HG03103 (cell line): ENCODE results near the gene TMEM108.

Experiments
- ATAC-seq: cut with Tn5 transposase; IDR thresholded peaks from one replicate; pipeline ENCODE4 v1.9.1; 2021; ENCODE audit warnings: low read depth; ENCODE audit not compliant: unreplicated experiment

Gene TMEM108

DNA sequence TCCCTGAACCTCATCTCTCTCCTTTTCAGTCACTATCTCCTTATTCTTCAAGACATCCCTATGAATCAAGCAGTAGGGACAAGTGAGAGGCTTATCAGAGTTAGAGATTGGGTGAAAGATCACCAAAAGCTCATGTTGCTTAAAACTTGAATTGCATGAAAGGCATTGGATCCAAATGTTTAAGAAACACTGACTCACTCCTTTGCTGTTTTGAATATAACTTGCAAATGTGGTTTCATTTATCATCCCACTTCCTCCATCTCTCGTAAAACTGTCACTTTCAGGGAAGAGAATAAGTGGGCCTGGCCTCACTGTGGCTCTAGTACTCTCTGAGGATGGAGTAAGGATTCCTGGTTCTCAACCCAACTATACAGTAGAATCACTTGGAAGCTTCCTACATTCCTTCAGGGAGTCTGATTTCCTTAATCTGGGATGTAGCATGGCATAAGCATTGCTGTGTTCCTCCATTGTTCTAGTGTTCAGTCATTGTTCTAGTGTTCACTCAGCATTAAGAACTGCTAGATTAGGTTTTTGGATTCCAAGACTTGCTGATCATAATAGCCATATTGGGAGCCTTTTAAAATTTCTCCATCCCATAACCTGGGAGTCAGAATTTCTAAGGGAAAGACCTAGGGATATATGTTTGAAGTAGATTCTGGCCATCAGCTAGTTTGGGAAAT lies 171.8 kb downstream of the TMEM108 start:
- ATAC-seq, result no peak

DNA sequence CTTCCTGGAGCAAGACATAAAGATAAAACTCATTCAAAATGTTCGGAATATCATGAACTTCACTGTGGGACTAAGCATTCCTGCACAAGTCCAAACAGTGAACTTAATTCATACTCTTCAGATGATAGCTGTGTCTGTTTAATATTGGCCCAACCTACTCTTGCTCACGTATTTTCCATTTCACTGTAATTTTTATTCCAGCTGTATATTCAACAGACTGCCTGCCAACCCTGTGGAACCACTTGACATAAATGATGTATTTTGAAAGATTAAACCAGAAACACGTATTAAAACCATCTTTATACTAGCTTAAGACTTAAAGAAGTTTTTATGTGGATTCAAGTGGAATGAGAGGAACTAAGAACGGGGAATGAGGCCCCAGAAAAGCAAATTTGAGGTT lies 172.5 kb downstream of the TMEM108 start:
- ATAC-seq, result no peak

DNA sequence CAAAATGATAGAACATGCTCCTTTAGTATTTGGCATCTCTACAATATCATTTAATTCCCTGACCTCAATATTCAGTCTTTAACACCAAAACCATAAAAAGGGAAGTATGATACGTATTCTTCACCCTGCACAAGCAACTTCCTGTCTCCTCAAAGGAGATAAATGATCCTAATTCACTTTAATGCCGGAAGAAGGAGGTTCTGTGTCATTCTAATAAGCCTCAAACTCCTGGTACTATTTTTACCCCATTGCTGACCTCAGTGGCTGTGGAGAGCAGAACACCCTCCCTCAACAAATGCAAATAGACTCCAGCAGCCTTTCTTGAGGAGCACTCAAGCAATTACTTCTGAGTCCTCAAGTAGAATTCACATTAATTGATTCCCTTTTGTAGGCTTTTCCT lies 173.3 kb downstream of the TMEM108 start:
- peak; percentile 96 for ATAC-seq

DNA sequence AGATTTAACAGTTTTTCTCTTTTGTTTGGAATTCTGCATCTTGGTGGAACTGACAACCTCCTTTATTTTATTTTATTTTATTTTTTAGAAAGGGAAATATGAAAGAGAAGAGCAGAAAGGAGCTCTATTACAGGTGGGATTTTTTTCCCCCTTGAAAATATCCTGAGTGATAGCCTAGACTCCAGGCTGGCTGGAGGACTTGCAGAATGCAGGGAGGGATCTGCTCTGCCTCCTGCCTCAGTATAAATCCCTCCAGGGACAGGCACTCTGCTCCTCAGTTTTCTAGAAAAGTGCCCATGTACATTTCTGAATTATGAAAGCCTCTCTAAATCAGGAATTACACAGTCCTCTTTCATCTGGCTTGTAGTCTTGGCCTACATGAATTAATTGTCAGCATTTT lies 173.7 kb downstream of the TMEM108 start:
- ATAC-seq, result no peak

DNA sequence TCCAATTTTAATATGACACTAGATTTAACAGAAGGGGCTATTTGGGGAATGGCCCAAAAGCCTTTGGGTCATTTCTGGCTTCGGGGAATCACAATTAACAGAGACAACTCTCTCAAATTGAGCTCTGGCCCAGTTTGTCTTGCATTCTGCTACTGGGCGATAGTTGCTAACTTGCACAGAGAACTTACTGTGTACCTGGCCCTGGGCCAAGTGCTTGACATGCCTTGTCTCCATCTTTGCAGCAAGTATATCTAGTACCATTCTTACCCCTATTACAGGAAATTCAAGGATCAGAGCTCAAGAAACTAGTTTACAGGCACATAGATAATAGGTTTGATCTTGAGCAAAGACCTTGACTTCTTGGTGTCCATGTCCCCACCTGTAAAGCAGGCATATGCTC lies 175.7 kb downstream of the TMEM108 start:
- no peak for ATAC-seq

DNA sequence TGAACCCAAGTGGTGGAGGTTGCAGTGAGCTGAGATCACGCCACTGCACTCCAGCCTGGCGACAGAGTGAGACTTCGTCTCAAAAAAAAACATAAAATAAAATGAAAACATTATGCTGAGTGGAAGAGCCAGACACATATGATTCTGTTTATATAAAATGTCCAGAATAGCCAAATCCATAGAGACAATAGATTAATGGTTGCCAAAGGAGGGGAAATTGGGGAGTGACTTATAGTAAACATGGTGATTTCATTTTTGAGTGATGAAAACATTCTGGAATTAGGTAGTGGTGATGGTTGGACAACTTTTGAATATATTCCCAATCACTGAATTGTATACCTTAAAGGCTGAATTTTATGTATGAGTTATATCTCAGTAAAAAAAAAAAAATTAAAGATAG lies 189.6 kb downstream of the TMEM108 start:
- ATAC-seq, result no peak

DNA sequence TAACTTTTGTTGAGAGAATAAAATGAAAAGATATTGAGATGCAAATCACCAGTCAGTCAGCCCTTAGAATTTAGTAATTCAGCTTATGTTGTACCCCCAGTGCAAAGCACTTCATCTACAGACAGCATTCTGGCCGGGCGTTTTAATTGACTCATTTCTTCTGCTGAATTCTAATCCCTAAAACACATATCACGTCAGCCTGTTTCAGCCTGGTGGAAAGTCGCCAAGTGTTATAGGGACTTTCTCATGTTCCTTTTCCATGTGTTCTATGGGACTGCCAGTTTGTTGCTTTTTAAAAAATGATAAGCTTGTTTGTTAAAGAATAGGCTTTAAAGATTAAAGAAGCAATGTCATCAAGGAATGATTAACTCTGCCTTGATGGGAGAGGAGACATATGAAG lies 192.0 kb downstream of the TMEM108 start:
- no peak for ATAC-seq

DNA sequence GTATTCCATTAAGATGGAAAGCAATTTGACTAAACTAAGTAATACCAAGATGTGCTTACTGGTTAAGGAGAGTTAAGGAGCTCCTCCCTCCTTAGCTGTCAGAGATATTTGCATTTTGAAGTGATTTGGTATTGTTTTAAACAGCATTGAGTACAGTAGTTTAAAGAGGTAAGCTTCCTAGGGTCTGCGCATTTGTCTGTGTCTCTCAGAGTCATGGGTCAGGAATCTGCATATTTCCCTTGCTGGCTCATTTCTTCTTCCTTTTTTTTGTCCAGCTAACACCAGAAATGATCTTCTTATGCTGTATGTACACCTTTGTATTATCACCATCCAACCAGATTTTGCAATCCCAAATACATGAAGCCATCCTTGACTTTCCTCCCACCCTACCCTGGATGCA lies 198.7 kb downstream of the TMEM108 start:
- no peak for ATAC-seq

DNA sequence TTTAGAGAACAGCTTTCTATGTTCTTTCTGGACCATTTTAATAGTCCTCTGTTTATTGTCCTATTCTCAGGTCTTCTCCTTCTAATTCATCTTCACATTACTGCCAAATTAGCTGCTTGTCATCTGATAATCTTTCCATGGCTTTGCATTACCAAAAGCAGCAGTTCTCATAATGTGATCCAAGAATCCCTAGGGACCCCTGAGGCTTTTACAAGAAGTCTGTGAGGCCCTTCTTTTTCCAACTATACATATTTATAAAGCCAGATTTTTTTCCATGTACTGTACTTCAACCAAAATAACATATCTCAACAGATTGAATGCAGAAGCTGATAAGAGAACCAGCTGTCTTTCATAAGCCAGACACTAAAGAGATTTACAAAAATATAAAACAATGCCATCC lies 199.2 kb downstream of the TMEM108 start:
- ATAC-seq, result no peak

DNA sequence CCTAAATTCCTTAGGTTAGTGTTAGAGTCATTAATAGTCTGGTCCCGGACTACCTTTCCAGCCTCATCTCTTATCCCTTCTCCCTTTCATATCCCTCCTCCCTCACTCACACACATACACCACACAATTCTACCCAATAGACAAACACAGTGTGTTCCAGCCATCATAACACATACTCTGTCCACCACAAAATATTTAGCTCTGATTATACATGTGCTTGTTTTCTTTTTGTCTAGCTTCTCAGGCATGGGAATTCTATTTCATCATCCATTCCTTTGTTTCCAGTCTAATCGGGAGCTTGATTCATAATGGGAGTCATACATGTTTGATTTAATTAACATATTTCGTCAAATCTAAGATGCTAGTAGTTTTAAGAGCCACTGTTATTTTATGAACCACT lies 199.8 kb downstream of the TMEM108 start:
- no peak for ATAC-seq

DNA sequence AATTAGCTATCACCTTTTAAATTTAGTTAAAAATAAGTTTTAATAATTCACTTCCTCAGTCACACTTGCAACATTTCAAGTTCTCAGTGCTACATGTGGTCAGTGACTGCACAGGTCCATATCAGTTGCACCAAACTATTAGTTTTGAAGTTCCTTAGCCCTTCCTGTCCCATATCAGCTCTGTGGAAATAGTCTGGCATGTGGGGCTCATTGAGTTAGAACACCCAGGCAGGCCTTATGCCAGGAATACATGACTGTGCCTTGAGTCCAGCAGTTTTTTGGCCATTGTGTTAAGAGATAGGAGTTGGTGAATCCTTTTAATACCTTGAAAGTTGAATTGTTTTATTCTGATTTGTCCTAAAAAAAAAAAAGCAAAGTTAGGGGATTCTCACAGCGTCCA lies 207.9 kb downstream of the TMEM108 start:
- ATAC-seq, result no peak

DNA sequence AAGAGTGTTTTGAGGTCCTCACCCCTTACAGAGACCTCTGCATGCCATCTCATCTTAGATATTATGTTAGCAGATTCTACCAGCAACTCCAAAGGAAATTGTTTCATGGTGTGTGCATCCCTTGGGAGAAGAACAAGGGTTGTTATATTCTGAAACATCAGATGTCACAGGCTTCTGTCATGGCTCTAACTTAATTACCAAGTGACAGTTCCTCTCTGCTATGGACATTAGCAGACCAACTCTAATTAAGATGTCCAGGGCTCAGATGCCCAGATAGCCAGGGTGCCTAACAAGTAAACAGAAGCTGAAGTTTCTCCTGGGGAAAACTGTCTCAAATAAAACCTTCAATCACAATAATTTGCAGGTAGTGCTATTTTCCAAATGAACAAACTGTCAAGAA lies 208.6 kb downstream of the TMEM108 start:
- ATAC-seq, result no peak

DNA sequence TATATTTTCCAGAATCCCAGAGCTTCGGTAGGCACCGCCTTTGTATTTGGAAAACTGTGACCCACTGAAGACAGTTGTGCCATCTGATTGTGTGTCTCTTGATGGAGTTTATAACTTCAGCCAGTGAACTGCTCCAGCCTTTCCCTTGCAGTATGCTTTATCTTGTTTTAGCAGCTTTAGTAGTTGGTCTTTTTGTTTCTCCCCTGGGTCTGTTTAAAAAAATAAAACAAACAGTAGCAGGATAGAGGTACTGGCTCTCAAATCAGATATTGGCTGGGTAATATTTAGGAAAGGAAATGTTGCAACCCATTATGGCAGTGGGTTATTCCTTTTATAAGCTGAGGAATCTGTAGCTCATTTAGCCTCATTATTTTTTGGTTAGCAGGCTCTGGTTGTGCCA lies 210.2 kb downstream of the TMEM108 start:
- ATAC-seq, result no peak

DNA sequence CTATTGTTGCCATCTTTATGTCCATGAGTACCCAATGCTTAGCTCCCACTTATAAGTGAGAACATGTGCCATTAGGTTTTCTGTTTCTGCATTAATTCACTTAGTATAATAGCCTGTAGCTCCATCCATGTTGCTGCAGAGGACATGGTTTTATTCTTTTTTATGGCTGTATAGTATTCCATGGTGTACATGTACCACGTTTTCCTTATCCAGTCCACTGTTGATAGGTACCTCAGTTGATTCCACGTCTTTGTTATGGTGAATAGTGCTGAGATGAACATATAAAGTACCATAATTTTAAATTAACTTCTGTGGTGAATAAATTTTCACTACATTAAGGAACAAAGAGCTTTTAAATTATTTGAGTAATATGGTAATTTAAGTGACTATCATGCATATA lies 211.3 kb downstream of the TMEM108 start:
- no peak for ATAC-seq

DNA sequence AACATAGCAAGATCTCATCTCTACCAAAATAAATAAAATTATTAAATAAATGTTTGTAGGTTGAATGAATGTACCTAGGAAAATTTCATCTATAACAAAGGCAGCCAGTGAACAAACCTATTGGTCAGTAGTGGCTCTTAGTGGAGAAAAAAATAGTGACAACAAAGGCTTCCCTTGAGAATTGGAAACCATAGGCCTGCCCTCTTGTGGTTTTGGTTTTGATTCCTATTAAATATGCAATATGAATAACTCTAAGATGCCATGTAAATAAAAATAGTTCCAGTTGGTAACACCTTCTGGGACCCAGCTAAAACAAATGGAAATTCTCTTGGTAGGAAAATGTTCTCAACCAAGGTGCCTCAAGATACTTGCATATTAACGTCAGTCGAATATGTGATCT lies 216.0 kb downstream of the TMEM108 start:
- no peak for ATAC-seq

DNA sequence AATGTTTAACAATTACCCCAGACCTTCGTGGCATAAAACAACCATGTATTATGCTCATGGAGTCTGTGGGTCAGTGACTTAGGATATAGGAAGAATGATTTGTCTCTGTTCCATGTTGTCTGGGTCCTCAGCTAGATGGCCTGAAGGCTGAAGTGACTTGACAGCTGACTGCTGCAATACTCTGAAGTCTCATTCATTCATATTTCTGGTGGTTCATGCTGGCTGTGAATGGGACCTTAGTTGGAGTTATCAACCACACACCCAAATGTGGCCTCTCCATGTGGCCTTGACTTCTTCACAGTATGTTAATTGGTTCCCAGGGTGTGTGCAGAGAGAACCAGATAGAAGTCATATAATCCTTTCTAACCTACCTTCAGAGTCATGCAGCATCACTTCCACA lies 216.5 kb downstream of the TMEM108 start:
- no peak for ATAC-seq

DNA sequence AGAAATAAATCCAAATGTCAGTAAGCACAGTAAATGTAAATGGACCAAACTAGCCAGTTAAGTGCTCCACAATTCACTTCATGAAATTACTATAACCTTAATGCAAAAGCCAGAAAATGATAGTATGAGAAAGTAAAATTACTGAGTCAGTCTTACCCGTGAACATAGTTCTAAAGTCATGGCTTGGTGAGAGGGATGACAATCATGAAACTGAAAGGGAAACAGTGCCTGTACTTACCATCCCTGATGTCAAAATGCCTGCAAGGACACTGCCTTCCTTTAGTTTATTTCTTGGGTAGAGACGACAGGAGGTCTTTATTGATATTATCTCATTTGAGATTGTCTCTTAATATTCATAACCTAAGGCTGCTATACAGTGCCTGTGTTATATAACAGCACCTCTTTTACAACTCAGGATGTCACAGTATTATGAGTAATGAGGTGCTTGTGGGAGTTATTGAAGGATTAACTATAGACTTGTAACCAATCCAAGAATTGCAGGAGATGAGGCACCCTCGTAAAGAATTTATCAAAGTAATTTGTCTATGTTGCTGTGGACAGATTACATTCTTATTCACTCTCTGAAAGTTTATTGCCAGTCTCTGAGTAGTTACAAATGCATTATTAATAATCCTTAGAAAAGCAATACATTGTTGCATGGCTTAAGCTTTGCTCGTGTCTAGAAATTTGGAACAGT lies 218.7 kb downstream of the TMEM108 start:
- peak; percentile 56 for ATAC-seq

DNA sequence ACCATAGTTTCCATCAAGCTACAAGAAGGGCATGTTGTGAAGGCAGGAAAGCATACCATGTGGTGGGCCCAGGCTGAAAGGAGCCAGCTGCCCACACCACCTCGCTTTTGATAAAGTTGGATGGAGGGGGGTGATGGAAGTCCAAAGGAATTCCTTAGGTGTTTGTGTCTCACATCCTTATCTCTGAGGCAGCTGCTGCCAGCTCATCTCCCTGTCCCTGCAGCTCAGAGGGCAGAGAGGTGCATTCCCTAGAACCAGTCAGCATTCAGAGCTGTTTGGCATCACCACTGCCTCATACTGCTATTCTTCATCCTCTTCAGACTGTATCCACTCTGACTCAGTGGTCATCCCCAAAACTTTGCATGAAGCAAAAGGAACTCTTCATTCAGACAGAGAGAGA lies 220.2 kb downstream of the TMEM108 start:
- ATAC-seq, result no peak

DNA sequence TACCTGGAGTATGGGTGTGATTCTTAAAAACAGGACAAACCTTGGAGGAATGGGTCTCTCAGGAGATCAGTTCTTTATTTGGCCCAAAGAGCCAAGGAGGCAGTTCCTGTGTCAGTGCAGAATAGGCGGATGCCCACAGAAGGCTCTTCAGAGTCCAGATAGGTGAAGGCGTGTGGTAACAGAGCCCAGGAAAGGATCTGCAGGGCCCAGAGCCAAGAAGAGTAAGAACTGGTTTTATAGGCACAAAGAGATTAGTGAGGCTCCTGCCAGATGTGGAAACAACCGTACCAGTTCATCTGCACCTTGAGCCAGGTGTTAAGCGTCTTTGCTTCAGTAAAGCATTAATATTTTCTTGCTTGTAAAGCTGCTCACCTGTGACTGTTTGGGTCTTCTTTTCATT lies 221.6 kb downstream of the TMEM108 start:
- ATAC-seq, result no peak

DNA sequence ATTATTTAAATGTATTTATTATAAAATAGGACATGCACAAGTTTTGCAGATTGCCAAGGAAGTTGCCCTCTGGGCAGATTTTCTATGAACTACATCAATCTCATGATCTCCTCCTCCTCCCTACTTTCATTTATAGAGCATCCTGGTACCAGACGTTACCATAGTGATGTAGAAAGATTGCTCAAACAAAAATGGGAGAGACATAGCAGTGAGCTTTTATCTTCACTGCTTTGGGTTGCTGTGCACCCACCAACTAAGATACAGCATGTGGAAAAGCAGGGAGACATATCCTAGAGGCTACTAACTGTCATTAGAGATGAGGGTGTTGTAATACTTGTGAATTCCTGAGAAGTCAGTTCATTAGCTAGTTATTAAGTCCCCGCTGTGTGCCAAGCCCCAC lies 224.1 kb downstream of the TMEM108 start:
- ATAC-seq, result no peak

DNA sequence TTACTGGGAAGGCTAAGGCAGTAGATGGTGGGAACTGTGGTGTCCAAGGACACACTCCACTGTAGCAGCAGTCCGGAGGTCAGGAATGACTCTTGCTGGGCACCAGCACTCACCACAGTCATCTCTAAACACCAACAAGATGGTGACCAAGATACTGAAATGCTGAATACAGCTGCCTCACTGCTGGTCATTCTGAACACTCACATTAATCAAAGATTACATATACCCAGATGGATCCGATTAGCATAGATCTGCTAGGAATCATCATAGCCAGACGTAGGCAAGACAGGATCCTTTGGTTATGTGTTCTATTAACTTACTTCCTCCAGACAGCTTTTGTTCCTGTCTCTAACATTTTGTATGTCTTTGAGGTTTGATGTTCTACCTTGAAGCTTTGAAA lies 226.7 kb downstream of the TMEM108 start:
- ATAC-seq, result no peak

DNA sequence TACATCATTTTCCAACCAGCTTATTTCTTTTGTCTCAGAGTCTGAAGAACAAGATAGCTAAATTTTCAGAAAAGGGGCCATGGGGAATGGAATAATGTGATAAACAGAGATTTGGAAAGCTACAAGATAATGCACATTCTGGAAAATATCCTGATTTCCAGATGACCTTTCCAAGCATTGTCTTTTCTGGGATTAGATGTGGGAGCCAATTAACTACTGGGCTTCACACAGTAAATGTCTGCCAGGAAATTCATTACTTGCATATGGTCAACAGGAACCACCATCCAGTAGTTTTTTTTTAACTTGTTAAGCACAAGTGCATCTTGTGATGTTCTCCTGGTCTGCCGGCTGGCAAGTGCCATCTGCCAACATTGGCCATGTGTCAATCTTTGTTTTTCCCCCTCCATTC lies 230.5 kb downstream of the TMEM108 start:
- no peak for ATAC-seq

DNA sequence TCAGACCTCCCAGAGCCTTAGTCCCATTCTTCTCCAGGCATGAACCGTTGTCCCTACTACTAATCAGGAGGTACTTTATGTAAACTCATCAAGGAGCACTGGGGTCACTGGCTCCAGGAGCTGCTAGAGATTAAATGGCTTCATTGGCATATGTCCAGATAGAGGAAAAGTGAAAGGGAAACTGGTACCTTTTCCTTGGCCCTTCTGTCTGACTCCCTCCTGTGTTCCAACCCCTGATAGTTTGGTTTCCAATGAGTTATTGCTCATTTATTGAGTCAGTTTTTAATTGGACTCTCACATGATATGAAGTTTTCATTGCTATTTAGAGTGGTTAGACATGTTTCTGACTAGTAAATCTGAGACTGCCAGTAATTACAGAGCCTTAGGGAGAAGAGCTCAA lies 231.2 kb downstream of the TMEM108 start:
- no peak for ATAC-seq
